PC-9 (cell line): ENCODE data around the gene KCNMB1. TPM values are rescaled to one million over a fixed set of nuclear protein-coding genes. Genes with fewer than 3 reads are reported as not detected.

Experiments used
- BruUV-seq: library from RNA; stranded (reverse); fragments of 400-500 nt; replicated peaks from 2 replicates; lab custom pipeline; 2021; lab: Mats Ljungman, UMichigan
- CTCF ChIA-PET: fragments of 300-600 bp; sonication (Branson Sonifier 250); formaldehyde crosslinking; loops from one replicate; lab custom pipeline; 2022; ENCODE audit warnings: antibody characterized with exemption; lab: Charles Lee
- POLR2A ChIA-PET: fragments of 300-600 bp; sonication (Branson Sonifier 250); formaldehyde crosslinking; loops from one replicate; lab custom pipeline; 2022; ENCODE audit warnings: antibody characterized with exemption; ENCODE audit not compliant: unreplicated experiment; lab: Charles Lee
- DNase-seq, 2 experiments: peaks; one replicate each; pipeline versions ENCODE4 v3.0.0 to v3.0.0-alpha.2; 2015 to 2022; ENCODE audit warnings: mixed read lengths in 1 of 2
- H2AFZ ChIP-seq: fragments of 200-600 bp; sonication (generic); 2 replicates; pipeline ENCODE4 v1.8.1; 2017; ENCODE audit warnings: antibody characterized with exemption
- H3F3A ChIP-seq: fragments of 200-600 bp; sonication (generic); 2 replicates; pipeline ENCODE4 v1.8.1; 2017; ENCODE audit warnings: antibody characterized with exemption, mild to moderate bottlenecking, low read depth; ENCODE audit not compliant: insufficient read depth
- H3K27ac ChIP-seq: fragments of 200-600 bp; sonication (generic); 2 replicates; pipeline ENCODE4 v1.6.1; 2016; ENCODE audit warnings: mixed run types
- H3K27me3 ChIP-seq: fragments of 200-600 bp; sonication (generic); 2 replicates; pipeline ENCODE4 v1.6.1; 2016; ENCODE audit warnings: low read depth, mixed run types; ENCODE audit not compliant: insufficient read depth
- H3K36me3 ChIP-seq: fragments of 200-600 bp; sonication (generic); 2 replicates; pipeline ENCODE4 v1.6.1; 2016; ENCODE audit warnings: low read depth, mixed run types
- H3K4me1 ChIP-seq: fragments of 200-600 bp; sonication (generic); replicated peaks from 2 replicates; pipeline ENCODE4 v1.6.1; 2016; ENCODE audit warnings: mixed run types; ENCODE audit not compliant: insufficient read depth
- H3K4me2 ChIP-seq: fragments of 200-600 bp; sonication (generic); 2 replicates; pipeline ENCODE4 v1.6.1; 2017; ENCODE audit warnings: mixed run types
- H3K4me3 ChIP-seq: fragments of 200-600 bp; sonication (generic); 2 replicates; pipeline ENCODE4 v1.6.1; 2016; ENCODE audit warnings: mixed run types
- H3K79me2 ChIP-seq: fragments of 200-600 bp; sonication (generic); 2 replicates; pipeline ENCODE4 v1.6.1; 2017; ENCODE audit warnings: low read depth, mixed run types
- H3K9me2 ChIP-seq: fragments of 200-600 bp; sonication (generic); 2 replicates; pipeline ENCODE4 v1.8.1; 2017; ENCODE audit warnings: mild to moderate bottlenecking; ENCODE audit not compliant: insufficient read depth
- H3K9me3 ChIP-seq: fragments of 200-600 bp; sonication (generic); 2 replicates; pipeline ENCODE4 v1.8.1; 2016; ENCODE audit warnings: low read depth; ENCODE audit not compliant: insufficient read depth
- H4K20me1 ChIP-seq: fragments of 200-600 bp; sonication (generic); 2 replicates; pipeline ENCODE4 v1.8.1; 2017; ENCODE audit not compliant: insufficient read depth
- EZH2 ChIP-seq: fragments of 200-600 bp; sonication (generic); IDR thresholded peaks from 2 replicates; pipeline ENCODE4 v1.8.0; 2017; ENCODE audit warnings: antibody characterized with exemption, low read depth
- intact Hi-C: fragments of 100-400 bp; cut with micrococcal nuclease; formaldehyde crosslinking; loops from one replicate; pipeline ENCODE4 v1.10.0; 2022; ENCODE audit not compliant: unreplicated experiment
- total RNA-seq: library from RNA; stranded (reverse); gene quantifications from 2 replicates; pipeline ENCODE4 v1.2.3, GENCODE V29; 2021
- TF ChIP-seq, protein P1 (sequence below): fragments of 200-600 bp; sonication (generic); conservative IDR thresholded peaks from 2 replicates; pipeline ENCODE4 v1.6.1; 2017; ENCODE audit warnings: mixed run types, antibody characterized with exemption, mild to moderate bottlenecking, moderate library complexity

KCNMB1 gene
- total RNA-seq, 1 experiment from 2014 or later: not detected

DNA sequence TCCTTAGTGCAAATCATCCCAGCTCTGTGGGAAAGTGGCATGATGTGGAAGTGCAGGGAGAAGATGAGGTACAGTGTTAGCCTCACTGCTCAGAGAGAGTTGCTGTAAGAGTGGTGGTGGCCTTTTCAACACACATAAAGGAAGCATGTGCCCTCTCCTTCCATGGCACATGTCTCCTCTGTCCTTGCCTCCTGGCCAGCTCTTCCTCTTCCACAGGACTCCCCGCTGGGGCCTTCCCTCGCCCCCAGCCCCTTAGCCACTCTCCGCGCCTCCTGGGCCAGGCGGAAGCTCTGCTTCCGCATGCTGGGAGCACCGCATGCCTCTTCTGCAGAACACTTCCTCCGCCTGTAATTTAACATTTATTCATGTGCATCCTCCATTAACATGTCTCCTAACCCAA lies 4.8 kb upstream of the KCNMB1 start:
- Histone ChIP-seq H3K4me3 (no peak overlapping the region), H3K4me1 (no peaks in the 10 kb centered on the region), H3K9me3 (no peaks in the 10 kb centered on the region), H4K20me1 (no peaks in the 10 kb centered on the region), H3F3A (no peaks in the 10 kb centered on the region), H3K9me2 (no peaks in the 10 kb centered on the region), H3K36me3 (no peaks in the 10 kb centered on the region), H3K27me3 (peaks cover 40% of the 10 kb centered on the region), H3K4me2 (no peak overlapping the region), H3K27ac (no peak overlapping the region), H2AFZ (no peak overlapping the region), H3K79me2 (no peaks in the 10 kb centered on the region)
- BruUV-seq: no TSS peak
- intact Hi-C loops: no loop called here
- DNase-seq: no peak
- TF ChIP-seq EZH2: no peak
- TF ChIP-seq, protein P1, sequence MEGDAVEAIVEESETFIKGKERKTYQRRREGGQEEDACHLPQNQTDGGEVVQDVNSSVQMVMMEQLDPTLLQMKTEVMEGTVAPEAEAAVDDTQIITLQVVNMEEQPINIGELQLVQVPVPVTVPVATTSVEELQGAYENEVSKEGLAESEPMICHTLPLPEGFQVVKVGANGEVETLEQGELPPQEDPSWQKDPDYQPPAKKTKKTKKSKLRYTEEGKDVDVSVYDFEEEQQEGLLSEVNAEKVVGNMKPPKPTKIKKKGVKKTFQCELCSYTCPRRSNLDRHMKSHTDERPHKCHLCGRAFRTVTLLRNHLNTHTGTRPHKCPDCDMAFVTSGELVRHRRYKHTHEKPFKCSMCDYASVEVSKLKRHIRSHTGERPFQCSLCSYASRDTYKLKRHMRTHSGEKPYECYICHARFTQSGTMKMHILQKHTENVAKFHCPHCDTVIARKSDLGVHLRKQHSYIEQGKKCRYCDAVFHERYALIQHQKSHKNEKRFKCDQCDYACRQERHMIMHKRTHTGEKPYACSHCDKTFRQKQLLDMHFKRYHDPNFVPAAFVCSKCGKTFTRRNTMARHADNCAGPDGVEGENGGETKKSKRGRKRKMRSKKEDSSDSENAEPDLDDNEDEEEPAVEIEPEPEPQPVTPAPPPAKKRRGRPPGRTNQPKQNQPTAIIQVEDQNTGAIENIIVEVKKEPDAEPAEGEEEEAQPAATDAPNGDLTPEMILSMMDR: no peak
- ChIA-PET CTCF (no interaction called here), POLR2A (no interaction called here)

- ChIA-PET CTCF (no interaction called here), POLR2A (no interaction called here)
- H3K27ac ChIP-seq: no peak overlapping the region
- peaks cover 40% of the 10 kb centered on the region for H3K27me3 ChIP-seq
- no peak for DNase-seq
- H3K4me3 ChIP-seq: no peak overlapping the region
- no peaks in the 10 kb centered on the region for H4K20me1 ChIP-seq
- H3K79me2 ChIP-seq: no peaks in the 10 kb centered on the region
- H2AFZ ChIP-seq: no peak overlapping the region; the same call in 1 of the 2 replicates
- no TSS peak for BruUV-seq
- no peaks in the 10 kb centered on the region for H3K36me3 ChIP-seq
- intact Hi-C loops: no loop called here
- H3K9me2 ChIP-seq: no peaks in the 10 kb centered on the region
- no peak overlapping the region for H3K4me2 ChIP-seq
- no peaks in the 10 kb centered on the region for H3K4me1 ChIP-seq
- no peaks in the 10 kb centered on the region for H3K9me3 ChIP-seq
- H3F3A ChIP-seq: no peaks in the 10 kb centered on the region
- TF ChIP-seq, protein P1: no peak
- TF ChIP-seq EZH2: no peak
Observed at GRCh38 chr5:170393235-170393634, 4.1 kb upstream of the KCNMB1 start.

DNA sequence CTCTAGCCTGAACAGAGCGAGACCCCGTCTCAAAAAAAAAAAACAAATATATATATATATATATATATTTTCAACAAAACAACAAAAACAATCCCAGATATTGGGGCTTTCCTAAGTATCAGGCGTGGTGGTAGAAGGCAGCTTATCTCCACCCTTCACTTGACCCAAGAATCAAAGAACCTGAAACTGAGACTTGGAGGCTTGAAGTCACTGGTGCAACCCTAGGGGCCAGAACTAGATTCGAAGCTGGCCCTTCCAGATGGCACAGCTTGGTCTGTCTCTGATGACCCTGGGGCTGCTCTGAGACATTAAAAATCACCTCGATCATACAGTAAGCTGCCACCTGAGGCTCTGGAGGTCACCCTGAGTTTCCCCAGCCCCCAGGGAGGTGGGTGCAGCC lies 1.3 kb upstream of the KCNMB1 start:
- Histone ChIP-seq H3K4me2 (no peak overlapping the region), H3F3A (no peaks in the 10 kb centered on the region), H3K79me2 (no peaks in the 10 kb centered on the region), H2AFZ (no peak overlapping the region), H3K27me3 (peaks cover 26% of the 10 kb centered on the region), H3K9me3 (no peaks in the 10 kb centered on the region), H4K20me1 (no peaks in the 10 kb centered on the region), H3K4me1 (peaks cover 5% of the 10 kb centered on the region; the same call in 1 of the 2 replicates), H3K36me3 (no peaks in the 10 kb centered on the region), H3K9me2 (no peaks in the 10 kb centered on the region), H3K27ac (no peak overlapping the region), H3K4me3 (no peak overlapping the region)
- DNase-seq: no peak
- POLR2A ChIA-PET: no interaction called here
- TF ChIP-seq, protein P1: no peak
- no peak for TF ChIP-seq EZH2
- CTCF ChIA-PET: no interaction called here
- intact Hi-C loops: no loop called here
- no TSS peak for BruUV-seq
